Thoracic aorta (tissue), 2 donors: Measurements from ENCODE around the gene RTL5. TPM values are rescaled to one million over a fixed set of nuclear protein-coding genes. Genes with fewer than 3 reads are reported as not detected.
"Not testable (repeated sequence)": the region's sequence is repeated elsewhere in the genome, so short reads cannot be mapped to it uniquely, and the experiment has no call there.

Source experiments
- ATAC-seq: fragments of 150-250 bp; one replicate; pipeline ENCODE4 v1.8.0; 2017; ENCODE audit warnings: low read depth; ENCODE audit not compliant: insufficient number of reproducible peaks, low FRiP score
- DNase-seq: peaks from one replicate; pipeline ENCODE4 v3.0.0-alpha.2; 2020; ENCODE audit warnings: low spot score
- H3K27ac ChIP-seq, 2 donors: fragments of 200-600 bp; sonication (generic); 1 replicate in 1 of 2; 2 replicates in 1 of 2; pipeline ENCODE4 v1.5.1; 2016; ENCODE audit warnings: mild to moderate bottlenecking in 2 of 2, moderate library complexity in 2 of 2
- H3K27me3 ChIP-seq: fragments of 200-600 bp; sonication (generic); replicated peaks from 2 replicates; pipeline ENCODE4 v1.6.0; 2016; ENCODE audit warnings: mild to moderate bottlenecking; ENCODE audit not compliant: insufficient read depth
- H3K36me3 ChIP-seq: fragments of 200-600 bp; sonication (generic); one replicate; pipeline ENCODE4 v1.5.1; 2016
- H3K4me1 ChIP-seq, 2 donors: fragments of 200-600 bp; sonication (generic); 1 replicate in 1 of 2; 2 replicates in 1 of 2; pipeline versions ENCODE4 v1.5.1 to v1.6.0; 2016; ENCODE audit warnings: low read depth in 2 of 2, mild to moderate bottlenecking in 1 of 2; ENCODE audit not compliant: control insufficient read depth in 1 of 2
- H3K4me3 ChIP-seq: fragments of 200-600 bp; sonication (generic); 2 replicates; pipeline ENCODE4 v1.5.1; 2016; ENCODE audit warnings: mild to moderate bottlenecking
- H3K9me3 ChIP-seq: fragments of 200-600 bp; sonication (generic); 2 replicates; pipeline ENCODE4 v1.5.1; 2016
- total RNA-seq, 2 donors: library from RNA; depleted of rRNA; stranded (reverse); fragments of >200 nt; gene quantifications; one replicate each; pipeline versions ENCODE4 v1.1.0 to v1.2.3, GENCODE V29; 2016
- TF ChIP-seq, protein P1 (sequence below): fragments of 200-600 bp; sonication (generic); IDR thresholded peaks from one replicate; pipeline ENCODE4 v1.5.1; 2019; ENCODE audit warnings: antibody characterized with exemption

The RTL5 gene
- total RNA-seq: 10 to 100 TPM in 1 of 2 donors, 1 to 10 TPM in 1; 7.6 to 11.6 TPM

DNA sequence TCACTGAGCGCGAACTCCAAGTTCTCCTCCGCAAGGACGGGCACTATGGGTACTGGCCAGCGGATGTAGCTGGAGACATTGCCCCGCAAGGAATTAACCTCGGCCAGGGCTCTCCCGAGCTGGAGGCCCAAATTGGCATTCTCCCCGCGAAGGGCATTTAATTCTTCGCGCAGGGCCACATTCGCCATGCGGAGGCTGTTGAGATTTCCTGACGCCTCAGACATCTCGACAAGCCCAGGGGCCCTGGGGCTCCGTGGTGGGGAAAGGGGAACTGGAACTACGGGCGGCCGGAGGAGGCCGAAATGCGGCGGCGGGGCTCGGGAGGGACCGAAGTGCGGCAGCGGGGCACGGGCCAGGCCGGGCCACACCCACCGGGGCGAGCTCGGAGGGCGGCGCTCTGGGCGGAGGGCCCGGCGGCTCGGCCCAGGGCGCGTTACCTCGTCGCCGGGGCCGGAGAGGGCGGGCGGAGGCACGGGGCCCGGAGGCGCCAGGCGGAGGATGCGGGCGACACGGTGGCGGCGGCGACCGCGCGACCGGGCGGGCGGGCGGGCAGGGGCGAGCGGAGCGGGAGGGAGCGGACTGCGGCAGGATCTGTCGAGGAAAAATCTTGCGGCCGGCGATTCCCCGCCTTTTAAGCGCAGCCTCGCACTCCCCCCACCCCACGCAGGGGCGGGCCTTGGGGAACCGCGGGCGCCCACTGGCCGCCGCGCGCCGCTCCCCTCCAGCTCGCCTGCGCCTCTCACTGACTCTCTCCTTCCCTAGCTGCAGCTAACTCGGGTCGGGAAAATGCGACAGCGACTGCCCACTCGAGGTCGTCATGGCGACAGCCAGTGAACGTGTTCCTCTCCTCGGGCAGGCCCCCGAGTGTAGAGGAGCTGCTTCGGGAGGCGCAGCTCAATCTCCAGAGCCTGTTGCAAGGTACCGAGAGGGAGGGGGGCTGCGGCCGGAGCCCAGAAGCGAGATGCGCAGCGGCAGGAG lies at the start of gene RTL5:
TSS of gene RTL5 (minus strand) at position 599 of the 978 bp plus-strand sequence.
- Histone ChIP-seq H3K4me3 (peak within 1 kb of the TSS; percentile 78), H3K9me3 (no peaks in the 10 kb centered on the region), H3K27me3 (no peaks in the 10 kb centered on the region), H3K27ac (peak within 1 kb of the TSS; percentile 50 to 65), H3K4me1 (peaks cover 0 to 7% of the 10 kb centered on the region in 2 donors), H3K36me3 (no peaks in the 10 kb centered on the region)
- ATAC-seq (peak; percentile 72), DNase-seq (peak; percentile 67)
- TF ChIP-seq, protein P1, sequence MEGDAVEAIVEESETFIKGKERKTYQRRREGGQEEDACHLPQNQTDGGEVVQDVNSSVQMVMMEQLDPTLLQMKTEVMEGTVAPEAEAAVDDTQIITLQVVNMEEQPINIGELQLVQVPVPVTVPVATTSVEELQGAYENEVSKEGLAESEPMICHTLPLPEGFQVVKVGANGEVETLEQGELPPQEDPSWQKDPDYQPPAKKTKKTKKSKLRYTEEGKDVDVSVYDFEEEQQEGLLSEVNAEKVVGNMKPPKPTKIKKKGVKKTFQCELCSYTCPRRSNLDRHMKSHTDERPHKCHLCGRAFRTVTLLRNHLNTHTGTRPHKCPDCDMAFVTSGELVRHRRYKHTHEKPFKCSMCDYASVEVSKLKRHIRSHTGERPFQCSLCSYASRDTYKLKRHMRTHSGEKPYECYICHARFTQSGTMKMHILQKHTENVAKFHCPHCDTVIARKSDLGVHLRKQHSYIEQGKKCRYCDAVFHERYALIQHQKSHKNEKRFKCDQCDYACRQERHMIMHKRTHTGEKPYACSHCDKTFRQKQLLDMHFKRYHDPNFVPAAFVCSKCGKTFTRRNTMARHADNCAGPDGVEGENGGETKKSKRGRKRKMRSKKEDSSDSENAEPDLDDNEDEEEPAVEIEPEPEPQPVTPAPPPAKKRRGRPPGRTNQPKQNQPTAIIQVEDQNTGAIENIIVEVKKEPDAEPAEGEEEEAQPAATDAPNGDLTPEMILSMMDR: no peak

DNA sequence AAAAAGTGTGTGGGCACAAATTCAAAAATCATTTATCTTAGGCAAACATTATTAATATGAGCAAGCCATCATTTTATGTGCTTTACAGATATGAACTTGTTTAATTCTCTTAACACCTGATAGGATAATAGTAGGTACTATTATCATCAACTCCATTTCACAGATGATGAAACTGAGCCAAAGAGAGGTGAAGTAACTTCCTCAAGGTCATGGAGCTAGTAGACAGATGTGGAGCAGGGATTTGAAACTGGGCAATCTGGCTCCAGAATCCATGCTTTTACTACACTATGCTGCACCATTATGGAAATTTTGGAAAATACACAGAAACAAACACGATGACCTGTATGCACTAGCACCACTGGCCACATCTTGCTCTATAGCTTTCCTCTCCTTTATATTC lies 48.8 kb upstream of the RTL5 start:
- no peak for ATAC-seq
- TF ChIP-seq, protein P1: no peak
- DNase-seq: no peak
- no peaks in the 10 kb centered on the region for H3K27me3 ChIP-seq
- peak overlapping the region; percentile 75 for H3K4me3 ChIP-seq
- H3K4me1 ChIP-seq: peaks cover 4 to 14% of the 10 kb centered on the region in 2 donors
- peak overlapping the region in 1 of 2 donors; percentile 71 for H3K27ac ChIP-seq
- no peaks in the 10 kb centered on the region for H3K9me3 ChIP-seq
- no peaks in the 10 kb centered on the region for H3K36me3 ChIP-seq

DNA sequence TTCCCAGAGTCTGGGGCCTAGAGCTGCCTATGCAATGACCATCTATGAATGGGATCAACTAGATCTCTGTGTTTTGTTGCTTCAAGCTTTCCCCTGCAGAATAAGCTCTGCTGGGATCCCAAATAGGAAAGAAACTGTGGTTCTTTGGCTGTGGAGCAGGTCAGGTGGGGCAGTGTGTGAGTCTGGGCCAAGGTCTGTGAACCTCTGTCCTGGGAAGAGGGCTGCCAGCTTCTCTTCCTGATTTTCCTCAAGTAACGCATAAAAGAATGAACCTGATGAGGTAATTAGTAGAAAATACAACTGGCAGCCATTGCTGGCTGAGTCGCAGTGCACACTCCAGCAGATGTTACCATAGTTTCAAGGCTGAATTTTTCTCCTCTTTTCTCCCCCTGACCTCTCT lies 45.3 kb upstream of the RTL5 start:
- Histone ChIP-seq H3K4me1 (no peaks in the 10 kb centered on the region), H3K36me3 (no peaks in the 10 kb centered on the region), H3K27ac (no peak overlapping the region), H3K4me3 (no peak overlapping the region), H3K27me3 (no peaks in the 10 kb centered on the region), H3K9me3 (no peaks in the 10 kb centered on the region)
- DNase-seq: no peak
- no peak for ATAC-seq
- TF ChIP-seq, protein P1: no peak

DNA sequence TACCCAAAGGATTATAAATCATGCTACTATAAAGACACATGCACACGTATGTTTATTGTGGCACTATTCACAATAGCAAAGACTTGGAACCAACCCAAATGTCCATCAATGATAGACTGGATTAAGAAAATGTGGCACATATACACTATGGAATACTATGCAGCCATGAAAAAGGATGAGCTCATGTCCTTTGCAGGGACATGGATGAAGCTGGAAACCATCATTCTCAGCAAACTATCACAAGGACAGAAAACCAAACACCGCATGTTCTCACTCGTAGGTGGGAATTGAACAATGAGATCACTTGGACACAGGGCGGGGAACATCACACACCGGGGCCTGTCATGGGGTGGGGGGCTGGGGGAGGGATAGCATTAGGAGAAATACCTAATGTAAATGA lies 44.6 kb upstream of the RTL5 start:
- not testable (repeated sequence) for H3K27ac ChIP-seq, H3K27me3 ChIP-seq, H3K4me3 ChIP-seq, DNase-seq, H3K4me1 ChIP-seq, H3K36me3 ChIP-seq, ATAC-seq, H3K9me3 ChIP-seq

DNA sequence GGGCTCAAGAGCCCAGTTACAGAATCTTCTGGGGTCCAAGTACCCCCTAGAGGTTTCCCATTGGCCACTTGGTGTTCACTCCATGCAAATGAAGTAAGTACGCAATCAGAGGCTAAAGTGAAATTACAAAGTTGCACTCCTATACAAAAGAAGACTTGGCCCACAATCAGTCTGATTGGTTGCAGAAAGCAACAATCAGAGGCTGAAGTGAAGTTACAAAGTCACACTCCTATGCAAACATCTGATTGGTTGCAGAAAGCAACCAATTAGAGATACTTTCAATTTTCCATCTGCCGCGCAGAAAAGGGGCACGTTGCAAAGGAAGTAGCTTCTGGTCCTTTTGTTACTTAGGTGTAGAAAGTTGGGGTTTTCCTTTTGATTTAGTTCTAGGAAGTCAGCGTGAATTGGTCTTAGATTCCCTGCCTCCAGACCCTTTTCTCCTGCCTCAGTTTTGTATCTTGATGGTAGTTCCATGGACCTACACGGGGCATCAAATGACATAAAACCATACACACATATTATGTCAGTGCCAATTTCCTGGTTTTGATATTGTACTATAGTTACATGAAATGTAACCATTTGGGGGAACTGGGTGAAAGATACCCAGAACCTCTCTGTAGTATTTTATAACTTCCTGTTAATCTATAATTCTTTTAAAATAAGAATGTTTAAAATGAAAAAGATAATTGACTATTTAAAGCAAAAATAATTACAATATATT lies 37.5 kb upstream of the RTL5 start:
- DNase-seq (no peak), ATAC-seq (no peak)
- H3K4me3 ChIP-seq: peak overlapping the region; percentile 47
- TF ChIP-seq, protein P1: no peak
- H3K27me3 ChIP-seq: no peaks in the 10 kb centered on the region
- no peaks in the 10 kb centered on the region for H3K36me3 ChIP-seq
- no peaks in the 10 kb centered on the region for H3K9me3 ChIP-seq
- no peak overlapping the region for H3K27ac ChIP-seq
- H3K4me1 ChIP-seq: no peaks in the 10 kb centered on the region
